Osteocyte (in vitro differentiated cells): ENCODE results near the gene NSUN6. TPM values are rescaled to one million over a fixed set of nuclear protein-coding genes. Genes with fewer than 3 reads are reported as not detected.

Experiments used
- DNase-seq: peaks from one replicate; pipeline ENCODE4 v3.0.0; 2021; ENCODE audit warnings: mixed read lengths; ENCODE audit not compliant: unreplicated experiment; ENCODE audit errors: extremely low spot score
- H3K27ac Mint-ChIP-seq: one replicate; pipeline ENCODE4 v1.8.0; 2021; ENCODE audit warnings: mild to moderate bottlenecking, mixed read lengths; ENCODE audit not compliant: unreplicated experiment
- H3K27me3 Mint-ChIP-seq: one replicate; pipeline ENCODE4 v1.8.0; 2021; ENCODE audit warnings: mixed read lengths; ENCODE audit not compliant: unreplicated experiment
- H3K36me3 Mint-ChIP-seq: one replicate; pipeline ENCODE4 v1.8.0; 2021; ENCODE audit warnings: mixed read lengths; ENCODE audit not compliant: unreplicated experiment
- H3K4me1 Mint-ChIP-seq: one replicate; pipeline ENCODE4 v1.8.0; 2021; ENCODE audit warnings: mixed read lengths; ENCODE audit not compliant: unreplicated experiment
- H3K4me3 Mint-ChIP-seq: one replicate; pipeline ENCODE4 v1.8.0; 2021; ENCODE audit warnings: mild to moderate bottlenecking, moderate library complexity, mixed read lengths; ENCODE audit not compliant: unreplicated experiment
- H3K9me3 Mint-ChIP-seq: one replicate; pipeline ENCODE4 v1.8.0; 2021; ENCODE audit warnings: mixed read lengths; ENCODE audit not compliant: unreplicated experiment
- total RNA-seq: library from RNA; stranded (reverse); gene quantifications from 2 replicates; pipeline ENCODE4 v1.2.1, GENCODE V29; 2021
- TF ChIP-seq, protein P1 (sequence below): fragments of 200-600 bp; sonication (generic); IDR thresholded peaks from 2 replicates; pipeline ENCODE4 v1.5.0; 2021; ENCODE audit warnings: antibody characterized with exemption, mild to moderate bottlenecking, moderate library complexity

The NSUN6 gene
- total RNA-seq, 1 donor from 2014 or later, result 8.3 TPM

DNA sequence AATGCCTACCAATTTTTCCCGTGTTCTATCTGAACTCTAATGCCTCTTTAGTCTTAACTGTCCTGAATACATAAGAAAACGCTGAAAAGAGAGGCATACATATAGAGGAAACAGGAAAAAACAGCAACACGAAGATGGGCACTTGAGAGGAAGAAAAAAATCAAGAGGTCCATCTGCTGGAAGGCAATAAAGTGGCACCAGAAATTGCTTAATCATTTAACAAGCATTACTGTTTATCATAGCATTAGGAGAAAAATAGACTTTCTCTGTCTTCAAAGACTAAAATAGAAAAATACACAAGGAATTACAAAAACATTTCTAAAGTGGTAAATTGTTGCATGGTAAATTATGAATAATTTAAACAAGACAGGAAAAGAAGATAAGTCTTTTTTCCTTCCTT, 35.0 kb downstream of the NSUN6 start:
- H3K4me3 Mint-ChIP-seq, result no peak overlapping the region
- no peak for DNase-seq
- no peaks in the 10 kb centered on the region for H3K27me3 Mint-ChIP-seq
- TF ChIP-seq, protein P1, sequence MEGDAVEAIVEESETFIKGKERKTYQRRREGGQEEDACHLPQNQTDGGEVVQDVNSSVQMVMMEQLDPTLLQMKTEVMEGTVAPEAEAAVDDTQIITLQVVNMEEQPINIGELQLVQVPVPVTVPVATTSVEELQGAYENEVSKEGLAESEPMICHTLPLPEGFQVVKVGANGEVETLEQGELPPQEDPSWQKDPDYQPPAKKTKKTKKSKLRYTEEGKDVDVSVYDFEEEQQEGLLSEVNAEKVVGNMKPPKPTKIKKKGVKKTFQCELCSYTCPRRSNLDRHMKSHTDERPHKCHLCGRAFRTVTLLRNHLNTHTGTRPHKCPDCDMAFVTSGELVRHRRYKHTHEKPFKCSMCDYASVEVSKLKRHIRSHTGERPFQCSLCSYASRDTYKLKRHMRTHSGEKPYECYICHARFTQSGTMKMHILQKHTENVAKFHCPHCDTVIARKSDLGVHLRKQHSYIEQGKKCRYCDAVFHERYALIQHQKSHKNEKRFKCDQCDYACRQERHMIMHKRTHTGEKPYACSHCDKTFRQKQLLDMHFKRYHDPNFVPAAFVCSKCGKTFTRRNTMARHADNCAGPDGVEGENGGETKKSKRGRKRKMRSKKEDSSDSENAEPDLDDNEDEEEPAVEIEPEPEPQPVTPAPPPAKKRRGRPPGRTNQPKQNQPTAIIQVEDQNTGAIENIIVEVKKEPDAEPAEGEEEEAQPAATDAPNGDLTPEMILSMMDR, result no peak
- H3K36me3 Mint-ChIP-seq, result peaks cover 17% of the 10 kb centered on the region
- no peaks in the 10 kb centered on the region for H3K4me1 Mint-ChIP-seq
- H3K27ac Mint-ChIP-seq, result no peak overlapping the region
- no peaks in the 10 kb centered on the region for H3K9me3 Mint-ChIP-seq

DNA sequence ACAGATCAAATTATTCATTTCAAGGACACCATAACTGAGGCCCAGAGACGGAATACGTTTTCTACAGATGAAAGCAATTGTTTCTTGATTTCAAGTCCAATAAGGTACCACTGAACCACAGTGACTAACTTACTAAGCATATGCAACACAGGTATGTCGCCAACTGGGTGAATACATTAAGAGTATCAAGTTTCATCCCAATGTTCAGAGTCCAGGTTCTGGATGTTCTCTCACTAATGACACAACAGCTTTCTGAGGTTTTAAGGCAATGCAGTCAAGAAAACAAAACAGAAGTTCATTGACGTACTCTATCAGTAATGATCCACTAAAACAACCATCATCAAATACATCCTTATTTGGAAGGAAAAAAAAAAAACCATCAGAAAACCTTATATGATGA, 35.8 kb downstream of the NSUN6 start:
- peaks cover 2% of the 10 kb centered on the region for H3K4me1 Mint-ChIP-seq
- TF ChIP-seq, protein P1, result no peak
- H3K9me3 Mint-ChIP-seq, result no peaks in the 10 kb centered on the region
- no peaks in the 10 kb centered on the region for H3K27me3 Mint-ChIP-seq
- peaks cover 16% of the 10 kb centered on the region for H3K36me3 Mint-ChIP-seq
- H3K27ac Mint-ChIP-seq, result no peak overlapping the region
- H3K4me3 Mint-ChIP-seq, result no peak overlapping the region
- DNase-seq, result no peak

DNA sequence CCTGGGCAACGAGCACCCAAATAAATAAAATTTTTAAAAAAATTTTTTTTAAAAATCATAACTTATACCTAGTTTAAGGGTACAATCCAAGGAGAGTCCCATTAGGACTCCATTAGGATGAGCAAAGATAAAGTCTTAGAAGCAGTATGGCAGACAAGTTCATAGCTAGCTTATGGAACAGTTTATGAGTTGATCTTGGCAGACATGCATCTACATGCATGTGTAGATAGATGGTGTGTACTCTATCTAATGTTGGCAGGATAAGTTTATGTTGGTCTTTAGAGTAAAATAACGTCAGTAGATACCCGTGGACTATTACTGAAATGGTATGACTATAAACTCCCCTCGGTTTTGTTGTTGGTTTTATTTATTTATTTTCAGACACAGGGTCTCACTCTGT, 40.2 kb downstream of the NSUN6 start:
- Mint-ChIP-seq H3K4me3 (no peak overlapping the region), H3K9me3 (no peaks in the 10 kb centered on the region), H3K4me1 (peaks cover 12% of the 10 kb centered on the region), H3K27ac (no peak overlapping the region), H3K36me3 (peaks cover 4% of the 10 kb centered on the region), H3K27me3 (no peaks in the 10 kb centered on the region)
- TF ChIP-seq, protein P1, result no peak
- DNase-seq, result no peak

DNA sequence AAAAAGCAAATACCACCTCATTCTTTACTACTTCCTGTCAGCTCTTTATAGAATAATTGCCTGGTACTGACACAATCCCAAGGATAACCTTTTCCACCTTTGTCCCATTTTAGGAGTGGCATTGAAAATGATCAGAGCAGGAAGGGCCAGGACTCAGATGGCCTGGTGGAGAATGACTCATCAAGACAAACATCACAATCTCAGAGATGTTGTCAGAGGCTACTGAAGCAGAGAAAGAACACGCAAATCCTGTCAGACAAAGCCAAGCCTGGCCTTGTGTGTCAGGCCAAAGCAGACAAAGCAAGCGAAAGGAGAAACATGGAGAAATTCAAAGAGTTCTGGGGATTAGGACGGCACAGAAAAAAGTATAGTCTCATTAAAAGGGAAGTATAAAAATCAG, 40.9 kb downstream of the NSUN6 start:
- Mint-ChIP-seq H3K4me3 (no peak overlapping the region), H3K27ac (peak overlapping the region; percentile 65), H3K27me3 (no peaks in the 10 kb centered on the region), H3K4me1 (peaks cover 12% of the 10 kb centered on the region), H3K9me3 (no peaks in the 10 kb centered on the region), H3K36me3 (peaks cover 4% of the 10 kb centered on the region)
- DNase-seq, result no peak
- TF ChIP-seq, protein P1, result no peak

DNA sequence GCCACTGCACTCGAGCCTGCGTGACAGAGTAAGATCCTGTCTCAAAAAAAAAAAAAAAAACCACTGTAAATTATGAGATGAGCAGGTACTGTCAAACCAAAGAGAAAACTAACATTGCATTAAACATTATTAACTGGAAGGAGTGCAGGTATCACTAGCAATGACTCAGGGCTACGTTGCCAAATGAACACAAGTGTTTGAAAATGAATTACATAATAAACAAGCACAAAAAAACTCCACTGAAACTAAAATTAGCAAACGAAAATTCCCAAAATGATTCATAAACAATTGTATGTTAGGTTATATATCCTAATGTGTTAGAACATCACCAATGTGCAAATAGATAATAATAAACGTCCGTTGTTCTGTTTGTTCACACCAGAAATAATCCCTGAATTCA, 42.8 kb downstream of the NSUN6 start:
- no peak for DNase-seq
- no peak overlapping the region for H3K27ac Mint-ChIP-seq
- H3K9me3 Mint-ChIP-seq, result no peaks in the 10 kb centered on the region
- no peak overlapping the region for H3K4me3 Mint-ChIP-seq
- H3K36me3 Mint-ChIP-seq, result peaks cover 2% of the 10 kb centered on the region
- peaks cover 12% of the 10 kb centered on the region for H3K4me1 Mint-ChIP-seq
- no peaks in the 10 kb centered on the region for H3K27me3 Mint-ChIP-seq
- TF ChIP-seq, protein P1, result no peak
